Colon (tissue), 2 donors: ENCODE measurements around the gene NOVA2.

Experiments used
- FAIRE-seq: peaks from 2 replicates; lab custom pipeline; 2012; peaks lifted over from hg19 to GRCh38; lab: Jason Lieb, UNC
- donor health status: control.
- donor health status: control.

Gene NOVA2

GRCh38 chr19:45890877-45891276 lies 82.8 kb downstream of the NOVA2 start:
- FAIRE-seq, result no peak

- FAIRE-seq, result no peak
Measured at GRCh38 chr19:45889210-45889885, 84.3 kb downstream of the NOVA2 start.

- FAIRE-seq, result no peak
Measured at GRCh38 chr19:45887200-45887710, 86.4 kb downstream of the NOVA2 start.

GRCh38 chr19:45886427-45887199 lies 87.1 kb downstream of the NOVA2 start:
- FAIRE-seq, result no peak

- no peak for FAIRE-seq
Measured at GRCh38 chr19:45885556-45886426, 87.9 kb downstream of the NOVA2 start, which contains the start of gene IRF2BP1. Gene IRF2BP1, minus strand, starts transcription at chr19:45886141. Its CDS starts 367 bp downstream, at chr19:45885774.

- no peak for FAIRE-seq
Measured at GRCh38 chr19:45884682-45885555, 88.7 kb downstream of the NOVA2 start.

GRCh38 chr19:45883881-45884681 lies 89.6 kb downstream of the NOVA2 start:
- FAIRE-seq, result no peak
